OCI-LY3 (cell line): Measurements from ENCODE around the gene CDC42BPA.

Source experiments
- H2AFZ ChIP-seq: fragments of 200-600, 300-600 bp; shearing (Covaris generic); 2 replicates; pipeline ENCODE4 v1.6.0; 2014; ENCODE audit warnings: antibody characterized with exemption, low read depth, low read length
- H3K27ac ChIP-seq: fragments of 200-600, 300-600 bp; sonication (generic); 2 replicates; pipeline ENCODE4 v1.5.1; 2014; ENCODE audit warnings: mild to moderate bottlenecking, low read length, moderate library complexity, mixed read lengths
- H3K27me3 ChIP-seq: fragments of 200-600, 300-600 bp; sonication (generic); 2 replicates; pipeline ENCODE4 v1.6.1; 2014; ENCODE audit warnings: low read depth, low read length, mixed read lengths
- H3K36me3 ChIP-seq: fragments of 200-600, 300-600 bp; sonication (generic); replicated peaks from 2 replicates; pipeline ENCODE3; 2014; ENCODE audit warnings: low read depth, low read length, mixed read lengths
- H3K4me1 ChIP-seq: fragments of 300-600, 200-600 bp; sonication (generic); 2 replicates; pipeline ENCODE4 v1.6.1; 2014; ENCODE audit warnings: low read length, mixed read lengths
- H3K4me2 ChIP-seq: fragments of 200-600, 300-600 bp; sonication (generic); 2 replicates; pipeline ENCODE4 v1.6.1; 2014; ENCODE audit warnings: low read length, mixed read lengths
- H3K4me3 ChIP-seq: fragments of 300-600, 200-600 bp; sonication (generic); 2 replicates; pipeline ENCODE4 v1.5.1; 2014; ENCODE audit warnings: antibody characterized with exemption, mild to moderate bottlenecking, low read length, moderate library complexity
- H3K79me2 ChIP-seq: fragments of 300-600, 200-600 bp; shearing (Covaris generic); 2 replicates; pipeline ENCODE4 v1.6.1; 2014; ENCODE audit warnings: mild to moderate bottlenecking, low read length, mixed read lengths
- H3K9ac ChIP-seq: fragments of 300-600, 200-600 bp; shearing (Covaris generic); 2 replicates; pipeline ENCODE4 v1.6.0; 2014; ENCODE audit warnings: mild to moderate bottlenecking, low read length, moderate library complexity
- H3K9me3 ChIP-seq: fragments of 200-600, 300-600 bp; shearing (Covaris generic); 2 replicates; pipeline ENCODE4 v1.6.1; 2014; ENCODE audit warnings: low read length, mixed read lengths; ENCODE audit not compliant: insufficient read depth
- H4K20me1 ChIP-seq: fragments of 200-600, 300-600 bp; sonication (generic); 2 replicates; pipeline ENCODE4 v1.6.1; 2016; ENCODE audit warnings: low read length, mixed read lengths; ENCODE audit not compliant: insufficient read depth
- EZH2phosphoT487 ChIP-seq: fragments of 200-600 bp; shearing (Covaris generic); IDR thresholded peaks from 2 replicates; pipeline ENCODE4 v1.6.1; 2018; ENCODE audit warnings: antibody characterized with exemption, mixed run types, low read depth
- TF ChIP-seq, protein P1 (sequence below): fragments of 200-600, 300-600 bp; sonication (generic); IDR thresholded peaks from 2 replicates; pipeline ENCODE4 v1.5.1; 2014; ENCODE audit warnings: antibody characterized with exemption, low read length, low read depth

Gene CDC42BPA

GRCh38 chr1:227066999-227067398, 251.3 kb downstream of the CDC42BPA start:
- Histone ChIP-seq H3K79me2 (no peaks in the 10 kb centered on the region), H3K27ac (no peak overlapping the region), H2AFZ (no peak overlapping the region), H3K4me1 (no peaks in the 10 kb centered on the region), H3K4me3 (no peak overlapping the region), H3K36me3 (no peaks in the 10 kb centered on the region), H3K9me3 (no peaks in the 10 kb centered on the region), H3K9ac (no peak overlapping the region), H3K27me3 (0 out of 2 replicates have a peak, but pooled peaks cover 5% of the 10 kb centered on the region), H4K20me1 (no peaks in the 10 kb centered on the region), H3K4me2 (no peak overlapping the region)
- TF ChIP-seq EZH2phosphoT487 = no peak
- TF ChIP-seq, protein P1, sequence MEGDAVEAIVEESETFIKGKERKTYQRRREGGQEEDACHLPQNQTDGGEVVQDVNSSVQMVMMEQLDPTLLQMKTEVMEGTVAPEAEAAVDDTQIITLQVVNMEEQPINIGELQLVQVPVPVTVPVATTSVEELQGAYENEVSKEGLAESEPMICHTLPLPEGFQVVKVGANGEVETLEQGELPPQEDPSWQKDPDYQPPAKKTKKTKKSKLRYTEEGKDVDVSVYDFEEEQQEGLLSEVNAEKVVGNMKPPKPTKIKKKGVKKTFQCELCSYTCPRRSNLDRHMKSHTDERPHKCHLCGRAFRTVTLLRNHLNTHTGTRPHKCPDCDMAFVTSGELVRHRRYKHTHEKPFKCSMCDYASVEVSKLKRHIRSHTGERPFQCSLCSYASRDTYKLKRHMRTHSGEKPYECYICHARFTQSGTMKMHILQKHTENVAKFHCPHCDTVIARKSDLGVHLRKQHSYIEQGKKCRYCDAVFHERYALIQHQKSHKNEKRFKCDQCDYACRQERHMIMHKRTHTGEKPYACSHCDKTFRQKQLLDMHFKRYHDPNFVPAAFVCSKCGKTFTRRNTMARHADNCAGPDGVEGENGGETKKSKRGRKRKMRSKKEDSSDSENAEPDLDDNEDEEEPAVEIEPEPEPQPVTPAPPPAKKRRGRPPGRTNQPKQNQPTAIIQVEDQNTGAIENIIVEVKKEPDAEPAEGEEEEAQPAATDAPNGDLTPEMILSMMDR = no peak

- Histone ChIP-seq H3K9ac (no peak overlapping the region), H3K27me3 (0 out of 2 replicates have a peak, but pooled peaks cover 5% of the 10 kb centered on the region), H3K4me1 (no peaks in the 10 kb centered on the region), H3K4me3 (no peak overlapping the region), H3K27ac (no peak overlapping the region), H3K79me2 (no peaks in the 10 kb centered on the region), H3K36me3 (no peaks in the 10 kb centered on the region), H2AFZ (no peak overlapping the region), H4K20me1 (no peaks in the 10 kb centered on the region), H3K9me3 (no peaks in the 10 kb centered on the region), H3K4me2 (no peak overlapping the region)
- TF ChIP-seq EZH2phosphoT487 = no peak
- TF ChIP-seq, protein P1 = no peak
These were observed 253.0 kb downstream of the CDC42BPA start for GRCh38 chr1:227065311-227065710.

DNA sequence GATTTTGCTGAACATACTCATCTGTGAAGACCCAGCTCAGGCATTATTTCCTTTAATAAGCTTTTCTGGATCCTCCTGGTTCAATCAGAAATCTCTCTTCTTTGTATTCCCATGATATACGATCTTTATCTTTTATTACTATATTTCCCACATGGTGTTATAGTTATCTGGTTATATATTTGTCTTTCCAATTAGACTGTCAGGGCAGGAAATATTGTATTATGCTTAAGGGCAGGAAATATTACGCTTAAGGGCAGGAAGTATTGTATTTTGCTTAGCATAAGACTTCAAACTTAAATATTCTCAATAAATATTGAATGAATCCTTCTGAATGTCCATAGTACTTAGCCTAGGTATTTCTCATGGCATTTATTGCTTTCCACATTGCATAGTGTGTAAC, 256.0 kb downstream of the CDC42BPA start:
- H3K36me3 ChIP-seq = no peaks in the 10 kb centered on the region
- H3K27ac ChIP-seq = no peak overlapping the region
- no peaks in the 10 kb centered on the region for H3K79me2 ChIP-seq
- 0 out of 2 replicates have a peak, but pooled peaks cover 5% of the 10 kb centered on the region for H3K27me3 ChIP-seq
- no peak for TF ChIP-seq EZH2phosphoT487
- TF ChIP-seq, protein P1 = no peak
- no peak overlapping the region for H3K4me2 ChIP-seq
- no peak overlapping the region for H2AFZ ChIP-seq
- no peak overlapping the region for H3K4me3 ChIP-seq
- H4K20me1 ChIP-seq = no peaks in the 10 kb centered on the region
- H3K9ac ChIP-seq = no peak overlapping the region
- H3K4me1 ChIP-seq = no peaks in the 10 kb centered on the region
- no peaks in the 10 kb centered on the region for H3K9me3 ChIP-seq

DNA sequence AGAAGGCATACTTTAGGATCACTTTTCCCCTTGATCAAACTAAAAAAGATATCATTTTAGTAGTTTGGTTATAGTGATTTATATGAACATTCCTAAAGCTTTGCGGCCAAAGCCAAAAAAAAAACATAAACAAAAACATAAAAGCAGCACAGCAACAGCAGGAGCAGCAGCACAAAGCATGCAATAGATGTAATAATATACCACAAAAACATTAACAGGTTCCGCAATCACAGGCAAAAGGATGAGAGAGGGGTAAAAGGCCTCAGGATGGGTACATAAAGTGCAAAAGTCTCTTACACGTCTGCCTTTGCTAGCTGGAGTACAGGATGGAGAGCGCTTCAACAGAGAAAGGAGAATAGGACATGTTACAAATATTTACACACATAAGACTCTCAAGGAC, 259.2 kb downstream of the CDC42BPA start:
- Histone ChIP-seq H3K27ac (no peak overlapping the region), H3K9ac (no peak overlapping the region), H3K4me2 (no peak overlapping the region), H4K20me1 (no peaks in the 10 kb centered on the region), H3K79me2 (no peaks in the 10 kb centered on the region), H3K4me3 (no peak overlapping the region), H3K4me1 (no peaks in the 10 kb centered on the region), H2AFZ (no peak overlapping the region), H3K27me3 (peaks cover 4% of the 10 kb centered on the region; the same call in 1 of the 2 replicates), H3K36me3 (no peaks in the 10 kb centered on the region), H3K9me3 (no peaks in the 10 kb centered on the region)
- TF ChIP-seq, protein P1 = no peak
- TF ChIP-seq EZH2phosphoT487 = no peak
